Fibroblast of lung (primary cell): ENCODE measurements around the gene SCTR.

Source experiments
- EZH2 ChIP-seq: IDR thresholded peaks from 2 replicates; pipeline ENCODE4 v1.5.1; 2012; ENCODE audit warnings: low read length, control low read depth, mild to moderate bottlenecking; ENCODE audit errors: missing control alignments
- TF ChIP-seq, protein P1 (sequence below), 2 donors: IDR thresholded peaks in 1 of 2; conservative IDR thresholded peaks in 1 of 2; 1 replicate in 1 of 2; 2 replicates in 1 of 2; pipeline ENCODE4 v1.5.1; 2011 to 2012; ENCODE audit warnings: low read length in 2 of 2, control low read depth in 1 of 2, inconsistent platforms in 1 of 2, low read depth in 1 of 2, mild to moderate bottlenecking in 1 of 2

GRCh38 chr2:119525614-119526013 lies 1.3 kb upstream of the SCTR start:
- TF ChIP-seq EZH2: no peak
- TF ChIP-seq, protein P1, sequence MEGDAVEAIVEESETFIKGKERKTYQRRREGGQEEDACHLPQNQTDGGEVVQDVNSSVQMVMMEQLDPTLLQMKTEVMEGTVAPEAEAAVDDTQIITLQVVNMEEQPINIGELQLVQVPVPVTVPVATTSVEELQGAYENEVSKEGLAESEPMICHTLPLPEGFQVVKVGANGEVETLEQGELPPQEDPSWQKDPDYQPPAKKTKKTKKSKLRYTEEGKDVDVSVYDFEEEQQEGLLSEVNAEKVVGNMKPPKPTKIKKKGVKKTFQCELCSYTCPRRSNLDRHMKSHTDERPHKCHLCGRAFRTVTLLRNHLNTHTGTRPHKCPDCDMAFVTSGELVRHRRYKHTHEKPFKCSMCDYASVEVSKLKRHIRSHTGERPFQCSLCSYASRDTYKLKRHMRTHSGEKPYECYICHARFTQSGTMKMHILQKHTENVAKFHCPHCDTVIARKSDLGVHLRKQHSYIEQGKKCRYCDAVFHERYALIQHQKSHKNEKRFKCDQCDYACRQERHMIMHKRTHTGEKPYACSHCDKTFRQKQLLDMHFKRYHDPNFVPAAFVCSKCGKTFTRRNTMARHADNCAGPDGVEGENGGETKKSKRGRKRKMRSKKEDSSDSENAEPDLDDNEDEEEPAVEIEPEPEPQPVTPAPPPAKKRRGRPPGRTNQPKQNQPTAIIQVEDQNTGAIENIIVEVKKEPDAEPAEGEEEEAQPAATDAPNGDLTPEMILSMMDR (conservative IDR thresholded peaks at IDR 0.05 in 1 of 2, IDR thresholded peaks at IDR 0.05 in 1 of 2; ENCODE audit: low read depth in 1 of 2, low read length in 2 of 2): no peak
